ENCODE measurements around the gene CBX3.
"Not testable (repeated sequence)": the region's sequence is repeated elsewhere in the genome, so short reads cannot be mapped to it uniquely, and the experiment has no call there.

- TF ChIP-seq, protein P1, sequence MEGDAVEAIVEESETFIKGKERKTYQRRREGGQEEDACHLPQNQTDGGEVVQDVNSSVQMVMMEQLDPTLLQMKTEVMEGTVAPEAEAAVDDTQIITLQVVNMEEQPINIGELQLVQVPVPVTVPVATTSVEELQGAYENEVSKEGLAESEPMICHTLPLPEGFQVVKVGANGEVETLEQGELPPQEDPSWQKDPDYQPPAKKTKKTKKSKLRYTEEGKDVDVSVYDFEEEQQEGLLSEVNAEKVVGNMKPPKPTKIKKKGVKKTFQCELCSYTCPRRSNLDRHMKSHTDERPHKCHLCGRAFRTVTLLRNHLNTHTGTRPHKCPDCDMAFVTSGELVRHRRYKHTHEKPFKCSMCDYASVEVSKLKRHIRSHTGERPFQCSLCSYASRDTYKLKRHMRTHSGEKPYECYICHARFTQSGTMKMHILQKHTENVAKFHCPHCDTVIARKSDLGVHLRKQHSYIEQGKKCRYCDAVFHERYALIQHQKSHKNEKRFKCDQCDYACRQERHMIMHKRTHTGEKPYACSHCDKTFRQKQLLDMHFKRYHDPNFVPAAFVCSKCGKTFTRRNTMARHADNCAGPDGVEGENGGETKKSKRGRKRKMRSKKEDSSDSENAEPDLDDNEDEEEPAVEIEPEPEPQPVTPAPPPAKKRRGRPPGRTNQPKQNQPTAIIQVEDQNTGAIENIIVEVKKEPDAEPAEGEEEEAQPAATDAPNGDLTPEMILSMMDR (IDR thresholded peaks at IDR 0.05), result not testable (repeated sequence)
- not testable (repeated sequence) for TF ChIP-seq POLR2A (IDR thresholded peaks at IDR 0.05)
Observed at GRCh38 chr7:26184281-26185101, 17.1 kb upstream of the CBX3 start.

Data from thyroid gland (tissue), 4 donors.